ENCODE data around the gene ZNF101. TPM values are rescaled to one million over a fixed set of nuclear protein-coding genes. Genes with fewer than 3 reads are reported as not detected.

Gene ZNF101
- total RNA-seq, 1 donor from 2014 or later, result 12.2 TPM

DNA sequence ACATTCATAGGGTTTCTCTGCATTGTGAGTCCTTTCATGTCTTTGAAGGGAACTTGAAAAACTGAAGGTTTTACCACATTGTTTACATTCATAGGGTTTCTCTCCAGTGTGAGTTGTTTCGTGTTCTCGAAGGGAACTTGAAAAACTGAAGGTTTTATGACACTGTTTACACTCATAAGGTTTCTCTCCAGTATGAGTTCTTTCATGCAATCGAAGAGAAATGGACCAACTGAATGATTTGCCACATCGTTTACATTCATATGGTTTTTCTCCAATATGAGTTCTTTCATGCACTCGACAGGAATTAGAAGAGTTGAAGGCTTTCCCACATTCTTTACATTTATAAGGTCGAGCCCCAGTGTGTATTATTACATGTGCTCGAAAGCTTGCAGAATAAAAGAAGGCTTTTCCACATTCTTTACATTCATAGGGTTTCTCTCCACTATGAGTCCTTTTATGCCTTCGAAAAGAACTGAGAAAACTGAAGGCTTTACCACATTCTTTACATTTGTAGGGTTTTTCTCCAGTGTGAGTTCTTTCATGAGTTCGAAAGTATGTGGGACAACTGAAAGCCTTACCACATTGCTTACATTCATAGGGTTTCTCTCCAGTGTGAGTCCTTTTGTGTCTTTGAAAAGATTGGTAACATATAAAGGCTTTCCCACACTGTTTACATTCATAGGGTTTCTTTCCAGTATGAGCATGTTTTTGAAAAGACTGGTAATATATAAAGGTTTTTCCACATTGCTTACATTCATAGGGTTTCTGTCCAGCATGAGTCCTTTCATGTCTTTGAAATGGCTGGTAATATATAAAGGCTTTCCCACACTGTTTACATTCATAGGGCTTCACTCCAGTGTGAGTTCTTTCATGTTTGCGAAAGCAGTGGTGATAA, 43.5 kb downstream of the ZNF101 start:
- no peak for DNase-seq

DNA sequence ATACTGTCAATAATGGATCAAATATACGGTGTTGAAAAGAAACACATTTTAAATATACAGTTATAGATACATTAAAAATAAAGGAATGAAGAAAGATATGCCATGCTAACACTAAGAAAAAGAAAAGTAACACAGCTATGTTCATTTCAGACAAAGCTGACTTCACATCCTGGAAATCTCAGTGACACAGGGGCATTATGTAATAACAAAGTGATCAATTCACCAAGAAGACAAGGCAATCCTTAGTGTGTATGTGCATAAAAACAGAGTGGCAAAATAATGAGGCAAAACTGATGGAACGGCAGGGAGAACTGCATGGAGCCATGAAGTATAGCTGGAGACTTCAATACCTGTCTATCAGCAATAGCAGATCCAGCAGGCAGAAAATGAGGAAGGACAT, 51.2 kb downstream of the ZNF101 start:
- no peak for DNase-seq

DNA sequence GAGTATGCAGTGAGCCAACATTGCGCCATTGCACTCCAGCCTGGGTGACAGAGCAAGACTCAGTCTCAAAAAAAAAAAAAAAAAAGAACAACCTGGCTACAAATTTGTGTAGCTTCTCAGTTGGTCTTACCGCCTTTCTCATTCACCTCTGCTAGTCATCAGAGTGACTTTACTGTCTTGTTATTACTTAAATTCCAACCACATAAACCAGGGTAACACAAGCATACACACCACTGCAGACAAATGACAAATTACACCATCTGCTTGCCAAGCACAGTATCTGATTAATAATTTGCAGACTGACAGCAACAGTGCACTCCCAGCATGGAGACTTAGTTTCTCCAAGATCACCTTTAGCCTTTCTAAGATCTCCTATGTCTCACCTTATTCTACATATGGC, 53.3 kb downstream of the ZNF101 start:
- no peak for DNase-seq

DNA sequence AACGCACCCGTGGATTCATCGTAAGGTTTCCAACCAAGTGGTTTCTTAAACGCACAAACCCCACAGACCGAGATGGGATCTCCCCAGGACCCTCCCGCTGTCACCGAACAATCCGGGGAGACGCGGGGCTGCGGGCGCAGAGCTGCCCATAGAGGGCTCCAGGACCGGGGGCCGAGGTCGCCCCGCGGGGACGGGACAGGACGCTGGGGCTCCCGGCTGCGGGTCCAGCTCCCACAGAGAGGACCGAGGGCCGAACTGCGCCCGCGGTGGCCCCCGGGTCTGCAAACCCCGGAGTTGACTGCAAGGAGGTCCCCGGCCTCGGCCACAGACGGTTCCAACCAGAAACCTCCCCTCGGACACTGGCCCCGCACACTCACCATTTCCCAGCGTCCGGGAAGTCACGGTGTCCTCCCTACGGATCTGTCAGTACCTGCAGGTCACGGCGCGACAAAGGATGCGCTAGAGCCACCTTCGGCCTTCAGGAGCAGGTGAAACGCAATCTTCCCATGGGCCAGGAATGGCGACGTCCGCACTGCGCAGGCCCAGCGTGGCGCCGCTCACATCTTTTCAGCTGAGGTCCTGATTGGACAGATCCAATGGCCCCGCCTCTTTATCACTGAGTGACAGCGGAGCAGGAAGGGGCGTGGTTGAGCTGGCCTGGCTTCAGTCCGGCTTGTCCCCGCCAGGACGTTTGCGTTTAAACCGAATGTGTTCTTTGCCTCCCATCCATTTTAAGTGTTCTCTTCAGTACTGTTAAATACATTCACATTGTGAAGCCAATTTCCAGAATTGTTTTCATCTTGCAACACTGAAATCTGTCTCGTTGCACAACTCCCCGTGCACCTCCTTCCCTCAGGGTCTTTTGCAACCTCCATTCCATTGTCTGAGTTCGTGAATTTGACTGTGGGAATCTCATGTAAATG, 64.2 kb downstream of the ZNF101 start, which contains the start of gene ZNF14:
TSS of gene ZNF14 (minus strand) at position 534 of the 923 bp plus-strand sequence. CDS start at position 380, 154 bp downstream.
- DNase-seq, result peak; percentile 86

Small RNA genes lying within 50 kb of the gene (small RNA-seq; reads per million reads assigned to genes)
- not detected for gene AC011458.2

Other genes with a start within 250 kb of the ZNF101 start
- gene TSSK6, start 153.3 kb upstream of the ZNF101 start, total RNA-seq, result 1.2 TPM
- 60.4 TPM for gene NDUFA13, start 152.6 kb upstream of the ZNF101 start, total RNA-seq
- gene YJEFN3, start 139.9 kb upstream of the ZNF101 start, total RNA-seq, result 1.6 TPM
- 0.62 TPM for gene CILP2, start 130.6 kb upstream of the ZNF101 start, total RNA-seq
- gene PBX4, start 50.2 kb upstream of the ZNF101 start, total RNA-seq, result 14.8 TPM
- 13.3 TPM for gene LPAR2, start 40.6 kb upstream of the ZNF101 start, total RNA-seq
- gene GMIP, start 25.2 kb upstream of the ZNF101 start, total RNA-seq, result 14.3 TPM
- gene ATP13A1, start 5.2 kb upstream of the ZNF101 start, total RNA-seq, result 19.8 TPM
- gene ZNF14, start 64.3 kb downstream of the ZNF101 start, total RNA-seq, result 30.3 TPM
- 69.3 TPM for gene ZNF506, start 152.9 kb downstream of the ZNF101 start, total RNA-seq
- gene ZNF253, start 197.0 kb downstream of the ZNF101 start, total RNA-seq, result 44.3 TPM
- 27.0 TPM for gene ZNF93, start 232.1 kb downstream of the ZNF101 start, total RNA-seq